Measurements from ENCODE around the gene BRD3OS.

Gene BRD3OS

DNA sequence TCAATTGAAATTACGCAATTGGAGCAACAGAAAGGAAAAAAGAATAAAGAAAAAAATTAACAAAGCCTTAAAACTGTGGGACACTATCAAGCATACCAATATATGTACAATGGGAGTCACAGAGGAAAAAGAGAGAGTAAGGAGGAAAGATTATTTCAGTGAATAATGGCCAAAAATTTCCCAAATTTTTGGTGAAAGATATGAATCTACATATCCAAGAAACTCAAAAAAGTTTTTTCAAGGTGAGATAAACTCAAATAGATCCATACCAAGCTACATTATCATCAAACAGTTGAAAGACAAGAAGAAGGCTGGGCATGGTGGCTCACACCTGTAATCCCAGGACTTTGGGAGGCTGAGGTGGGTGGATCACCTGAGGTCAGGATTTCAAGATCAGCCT is 51.4 kb downstream of the BRD3OS start:
- TF ChIP-seq, protein P1, sequence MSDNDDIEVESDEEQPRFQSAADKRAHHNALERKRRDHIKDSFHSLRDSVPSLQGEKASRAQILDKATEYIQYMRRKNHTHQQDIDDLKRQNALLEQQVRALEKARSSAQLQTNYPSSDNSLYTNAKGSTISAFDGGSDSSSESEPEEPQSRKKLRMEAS (IDR thresholded peaks at IDR 0.05; ENCODE audit: low read depth, low read length): no peak
- TF ChIP-seq POLR2A (IDR thresholded peaks at IDR 0.05; ENCODE audit: extremely low read depth, insufficient read length): no peak
- TF ChIP-seq, protein P2, sequence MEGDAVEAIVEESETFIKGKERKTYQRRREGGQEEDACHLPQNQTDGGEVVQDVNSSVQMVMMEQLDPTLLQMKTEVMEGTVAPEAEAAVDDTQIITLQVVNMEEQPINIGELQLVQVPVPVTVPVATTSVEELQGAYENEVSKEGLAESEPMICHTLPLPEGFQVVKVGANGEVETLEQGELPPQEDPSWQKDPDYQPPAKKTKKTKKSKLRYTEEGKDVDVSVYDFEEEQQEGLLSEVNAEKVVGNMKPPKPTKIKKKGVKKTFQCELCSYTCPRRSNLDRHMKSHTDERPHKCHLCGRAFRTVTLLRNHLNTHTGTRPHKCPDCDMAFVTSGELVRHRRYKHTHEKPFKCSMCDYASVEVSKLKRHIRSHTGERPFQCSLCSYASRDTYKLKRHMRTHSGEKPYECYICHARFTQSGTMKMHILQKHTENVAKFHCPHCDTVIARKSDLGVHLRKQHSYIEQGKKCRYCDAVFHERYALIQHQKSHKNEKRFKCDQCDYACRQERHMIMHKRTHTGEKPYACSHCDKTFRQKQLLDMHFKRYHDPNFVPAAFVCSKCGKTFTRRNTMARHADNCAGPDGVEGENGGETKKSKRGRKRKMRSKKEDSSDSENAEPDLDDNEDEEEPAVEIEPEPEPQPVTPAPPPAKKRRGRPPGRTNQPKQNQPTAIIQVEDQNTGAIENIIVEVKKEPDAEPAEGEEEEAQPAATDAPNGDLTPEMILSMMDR (IDR thresholded peaks at IDR 0.05; ENCODE audit: low read depth, low read length): no peak
- no peak for TF ChIP-seq MYC (IDR thresholded peaks at IDR 0.05; ENCODE audit: low read depth, low read length)

More for the DNA sequence above, 51.4 kb downstream of the BRD3OS start:
- DNase-seq (ENCODE audit: low read depth): no peak
- no peak overlapping the region for H3K4me3 ChIP-seq (ENCODE audit: low read depth, low read length)
